Activated T-cell treated with anti-CD3 and anti-CD28 coated beads for 24 hours (primary cell): ENCODE measurements around the gene SPATA13.
"Not testable (repeated sequence)": the region's sequence is repeated elsewhere in the genome, so short reads cannot be mapped to it uniquely, and the experiment has no call there.

ENCODE experiments used
- DNase-seq: peaks from one replicate; pipeline ENCODE4 v3.0.0-alpha.2; 2020; ENCODE audit warnings: low read depth

Gene SPATA13

DNA sequence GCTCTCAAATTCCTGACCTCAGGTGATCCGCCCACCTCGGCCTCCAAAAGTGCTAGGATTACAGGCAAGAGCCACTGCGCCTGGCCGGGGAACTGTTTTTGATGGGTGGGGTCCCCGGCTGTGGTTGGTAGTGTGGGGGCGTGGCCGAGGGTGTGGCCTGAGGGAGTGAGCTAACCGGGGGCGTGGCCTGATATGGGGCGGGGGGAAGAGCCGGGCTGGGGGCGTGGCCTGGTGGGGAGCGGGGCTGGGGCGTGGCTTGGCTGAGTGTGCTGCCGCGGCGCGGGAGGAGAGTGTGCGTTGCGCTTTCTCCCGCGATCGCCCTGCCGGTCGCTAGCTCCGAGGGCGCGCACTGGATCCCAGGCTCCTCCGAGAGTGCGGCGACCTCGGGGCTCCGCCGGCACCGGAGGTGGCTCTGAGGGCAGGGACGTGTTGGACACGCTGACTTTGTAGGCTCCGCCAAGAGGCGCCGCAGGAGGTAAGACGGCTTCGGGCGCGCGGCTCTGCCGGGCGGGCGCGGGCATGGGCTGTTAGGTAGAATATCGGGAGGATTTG is at the start of gene SPATA13:
TSS of gene SPATA13 (plus strand) at position 263 of the 552 bp plus-strand sequence. CDS start 62,210 bp downstream, outside the sequence.
- peak; percentile 90 for DNase-seq

- DNase-seq: no peak
These were observed 47.7 kb upstream of the SPATA13 start for GRCh38 chr13:24112791-24113190.

DNA sequence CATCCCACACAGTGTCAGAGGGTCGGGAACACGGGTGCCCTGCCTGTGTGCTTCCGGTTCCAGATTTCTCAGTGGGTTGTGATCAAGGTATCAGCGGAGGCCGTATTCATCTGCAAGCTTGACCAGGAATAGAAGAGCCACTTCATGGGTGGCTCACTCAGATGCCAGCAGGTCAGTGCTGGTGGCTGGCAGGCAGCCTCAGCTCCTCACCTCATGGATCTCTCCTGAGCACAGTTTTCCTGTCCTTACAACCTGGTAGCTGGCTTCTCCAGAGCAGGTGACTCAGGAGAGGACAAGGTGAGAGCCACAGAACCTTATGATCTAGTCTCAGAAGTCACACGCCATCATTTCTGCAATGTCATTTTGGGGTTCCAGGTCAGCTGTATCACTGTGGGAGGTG is 44.8 kb upstream of the SPATA13 start:
- DNase-seq: no peak

- DNase-seq: no peak
These were observed 44.4 kb upstream of the SPATA13 start for GRCh38 chr13:24116131-24116530.

GRCh38 chr13:24118576-24118975 is 41.9 kb upstream of the SPATA13 start:
- DNase-seq: no peak

DNA sequence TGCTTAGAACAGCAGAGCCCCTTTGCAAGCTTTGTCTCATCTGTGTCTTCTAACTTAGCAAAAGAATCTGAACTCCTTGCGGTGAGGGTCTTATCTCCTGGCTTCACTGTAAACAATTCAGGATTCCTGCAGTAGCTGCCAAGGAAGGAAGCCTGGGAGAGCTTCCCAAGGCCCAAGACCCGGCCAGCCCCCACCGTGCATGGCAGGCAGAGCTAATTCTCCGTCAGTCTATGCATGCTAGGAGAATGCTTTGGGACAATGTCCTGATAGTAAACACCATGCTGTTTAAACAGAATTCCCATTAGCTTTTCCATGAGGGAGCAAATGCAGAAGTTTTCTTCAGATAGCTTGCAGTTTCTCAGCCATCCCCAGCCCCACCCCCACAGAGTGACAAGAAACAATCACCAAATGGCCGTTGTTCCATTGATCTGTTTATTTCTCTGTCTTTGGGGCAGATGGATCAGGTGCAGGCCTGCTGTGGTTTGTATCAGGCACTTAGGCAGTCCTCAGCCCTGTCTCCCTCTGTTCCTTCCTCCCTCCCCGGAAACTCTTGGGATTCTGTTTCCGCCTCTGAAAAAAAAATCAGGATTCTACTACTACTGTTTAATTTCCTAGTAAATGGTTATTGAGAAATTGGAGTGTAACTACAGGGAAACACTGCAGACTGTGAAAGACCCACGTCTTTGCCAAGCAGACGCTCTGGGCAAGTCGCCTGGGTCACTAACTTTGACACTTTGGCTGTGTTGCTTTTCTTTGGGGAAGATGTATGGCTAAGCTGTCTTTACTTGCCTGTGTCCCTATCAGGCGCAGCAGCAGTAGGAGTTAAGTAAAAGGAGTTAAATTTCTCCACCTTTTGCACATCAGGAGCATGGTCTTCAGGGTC is 40.7 kb upstream of the SPATA13 start:
- DNase-seq: no peak

- DNase-seq: not testable (repeated sequence)
These were observed 38.5 kb upstream of the SPATA13 start for GRCh38 chr13:24122045-24122444.

GRCh38 chr13:24122569-24122968 is 38.0 kb upstream of the SPATA13 start:
- DNase-seq: no peak

- DNase-seq: no peak
These were observed 36.8 kb upstream of the SPATA13 start for GRCh38 chr13:24123761-24124160.

DNA sequence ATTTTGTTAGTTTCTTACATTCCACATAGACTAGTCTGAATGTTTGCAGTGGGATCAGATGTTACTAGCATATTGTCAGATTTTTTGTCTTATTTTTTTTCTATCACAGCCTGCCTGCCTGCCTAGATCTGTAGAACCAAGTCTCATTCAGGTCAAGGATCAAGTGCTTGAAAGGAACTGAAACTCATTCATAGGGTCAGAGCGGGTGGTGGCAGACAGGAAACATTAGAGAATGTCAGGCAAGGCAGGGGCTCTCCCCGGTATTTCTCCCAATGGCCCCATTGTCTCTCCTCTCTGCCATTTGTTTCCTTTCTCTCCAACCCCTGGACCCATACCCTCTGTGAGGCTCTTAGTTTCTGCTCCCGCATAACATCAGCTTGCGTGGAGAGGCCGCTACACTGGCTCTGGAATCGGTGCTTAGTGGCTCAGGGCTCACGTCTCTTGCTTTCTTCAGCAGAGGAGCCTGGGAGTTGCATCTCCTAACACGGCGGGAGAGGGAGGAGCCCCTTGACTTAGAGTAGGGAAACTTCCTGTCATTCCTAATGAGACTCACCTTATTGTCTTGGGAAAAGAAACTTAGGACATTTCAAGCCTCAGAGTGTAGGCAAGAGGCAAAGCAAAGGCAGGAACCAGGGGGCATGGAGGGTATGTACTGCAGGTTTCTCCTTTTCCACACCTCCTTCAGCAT is 35.6 kb upstream of the SPATA13 start:
- DNase-seq: no peak

DNA sequence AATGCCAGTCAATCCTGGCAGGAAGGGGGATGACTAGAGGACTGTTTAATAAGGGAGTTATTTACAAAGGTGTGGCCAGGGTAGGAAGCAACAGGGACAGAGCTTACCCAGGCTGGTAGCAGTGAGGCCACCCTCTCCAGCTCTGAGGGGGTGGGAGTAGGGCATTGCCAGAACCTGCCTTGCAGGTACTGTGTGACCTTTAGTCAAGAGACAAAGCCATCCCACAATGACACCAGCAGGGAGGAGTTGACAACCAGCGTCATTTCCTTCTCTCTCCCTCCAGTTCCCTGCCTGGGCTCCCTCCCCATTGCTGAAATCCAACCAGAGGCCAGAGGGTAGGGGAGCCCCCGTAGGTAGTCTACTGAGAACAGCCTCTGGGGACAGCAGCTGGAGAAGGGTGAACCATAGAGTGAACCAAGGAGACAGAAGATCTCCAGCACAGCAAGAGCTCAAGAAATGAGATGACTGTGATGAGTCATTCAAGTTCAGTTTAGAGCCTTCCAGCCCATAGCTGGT is 33.3 kb upstream of the SPATA13 start:
- no peak for DNase-seq

- no peak for DNase-seq
These were observed 32.4 kb upstream of the SPATA13 start for GRCh38 chr13:24128112-24128511.

GRCh38 chr13:24128962-24129361 is 31.6 kb upstream of the SPATA13 start:
- DNase-seq: no peak

- DNase-seq: no peak
These were observed 30.4 kb upstream of the SPATA13 start for GRCh38 chr13:24129914-24130774.

DNA sequence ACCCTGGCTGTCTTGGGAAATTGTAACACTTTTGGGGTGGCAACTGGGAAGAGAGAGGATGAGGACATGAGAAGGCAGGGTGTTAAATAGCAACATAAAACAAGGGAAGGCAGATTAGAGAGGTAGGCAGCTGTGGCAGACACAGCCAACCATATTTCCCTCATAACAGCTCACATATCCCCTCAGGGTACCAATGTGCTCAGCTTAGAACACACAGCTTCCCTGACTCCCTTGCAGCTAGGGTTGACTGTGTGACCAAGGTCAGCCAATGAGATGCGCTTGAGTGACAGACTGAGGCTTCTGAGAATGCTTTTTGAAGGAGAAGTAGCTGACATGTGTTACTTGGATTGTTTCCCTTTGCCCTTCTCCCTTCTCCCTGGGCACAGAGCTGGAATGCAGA is 28.8 kb upstream of the SPATA13 start:
- no peak for DNase-seq

DNA sequence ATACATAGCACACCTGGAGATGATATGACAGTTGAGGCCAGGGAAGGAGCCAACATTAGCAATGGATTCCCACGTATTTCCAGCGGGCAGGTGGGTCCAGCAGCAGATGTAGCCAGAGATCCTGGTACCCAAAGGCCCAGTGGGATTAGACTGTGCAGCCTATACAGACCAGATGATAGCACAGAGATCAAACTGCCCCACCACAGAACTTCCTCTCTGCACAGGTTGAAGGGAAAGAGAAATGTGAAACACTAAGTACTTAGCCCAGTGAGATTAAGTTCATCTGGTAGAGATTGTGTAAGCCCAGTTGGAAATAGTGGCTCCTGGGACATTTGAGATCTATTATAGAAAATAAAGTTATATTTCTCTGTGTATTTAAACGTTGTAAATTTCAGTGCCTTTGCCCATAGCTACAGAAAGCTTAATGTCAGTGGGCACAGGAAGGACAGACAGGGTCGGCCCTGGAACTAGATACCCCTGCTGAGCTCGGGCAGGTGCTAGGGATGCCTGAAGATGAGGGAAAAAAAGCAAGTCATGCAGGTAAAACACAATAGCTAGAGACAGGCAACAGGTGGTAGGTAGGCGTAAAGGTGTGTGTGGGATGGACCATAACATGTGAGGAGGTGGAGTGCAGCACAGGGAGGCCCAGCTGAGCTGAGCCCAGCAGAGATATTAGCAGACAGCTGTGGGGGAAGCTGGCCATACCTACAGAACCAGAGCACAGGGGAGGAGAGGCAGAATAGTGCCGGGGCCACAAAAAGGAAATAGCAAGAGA is 27.3 kb upstream of the SPATA13 start:
- no peak for DNase-seq

- no peak for DNase-seq
These were observed 26.3 kb upstream of the SPATA13 start for GRCh38 chr13:24134231-24134630.

DNA sequence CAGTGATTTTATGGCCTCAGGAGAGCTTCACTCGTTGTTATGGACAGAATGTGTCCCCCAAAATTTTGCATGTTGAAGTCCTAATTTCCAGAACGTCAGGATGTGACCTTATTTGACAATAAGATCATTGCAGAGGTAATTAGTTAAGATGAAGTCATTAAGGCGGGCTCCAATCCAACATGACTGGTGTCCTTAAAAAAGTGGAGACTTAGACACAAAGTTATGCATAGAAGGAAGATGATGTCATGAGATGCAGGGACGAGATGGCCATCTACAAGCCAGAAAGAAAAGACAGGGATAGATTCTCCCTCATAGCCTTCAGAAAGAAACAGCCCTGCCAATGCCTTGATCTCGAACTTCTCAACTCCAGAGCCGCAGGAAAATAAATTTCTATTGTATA is 25.8 kb upstream of the SPATA13 start:
- DNase-seq: no peak

DNA sequence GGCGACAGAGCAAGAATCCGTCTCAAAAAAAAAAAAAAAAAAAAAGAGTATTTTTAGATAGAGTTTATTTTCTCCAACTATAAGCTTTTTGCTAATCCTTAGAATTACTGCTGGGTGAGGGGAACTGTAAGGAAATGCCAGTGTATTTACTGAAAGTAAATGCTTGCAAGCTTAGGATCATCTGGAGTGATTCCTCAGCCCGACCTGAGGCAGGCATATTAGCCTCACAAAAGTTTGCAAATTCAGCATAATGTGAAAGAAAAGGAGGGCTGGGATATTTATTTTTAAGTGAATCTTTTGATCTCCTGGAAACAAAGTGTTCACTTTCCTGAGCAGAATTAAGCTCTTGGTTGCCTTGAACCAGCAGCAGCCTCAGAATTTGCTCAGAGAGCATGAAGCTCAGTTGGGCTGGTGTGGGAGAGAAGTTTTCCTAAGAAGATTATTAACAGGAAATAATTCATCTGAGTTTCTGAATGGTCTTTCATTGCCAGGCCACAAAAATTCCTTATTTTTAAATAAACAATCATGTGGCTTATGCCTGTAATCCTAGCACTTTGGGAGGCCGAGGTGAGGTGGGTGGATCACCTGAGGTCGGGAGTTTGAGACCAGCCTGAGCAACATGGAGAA is 24.7 kb upstream of the SPATA13 start:
- DNase-seq: no peak

DNA sequence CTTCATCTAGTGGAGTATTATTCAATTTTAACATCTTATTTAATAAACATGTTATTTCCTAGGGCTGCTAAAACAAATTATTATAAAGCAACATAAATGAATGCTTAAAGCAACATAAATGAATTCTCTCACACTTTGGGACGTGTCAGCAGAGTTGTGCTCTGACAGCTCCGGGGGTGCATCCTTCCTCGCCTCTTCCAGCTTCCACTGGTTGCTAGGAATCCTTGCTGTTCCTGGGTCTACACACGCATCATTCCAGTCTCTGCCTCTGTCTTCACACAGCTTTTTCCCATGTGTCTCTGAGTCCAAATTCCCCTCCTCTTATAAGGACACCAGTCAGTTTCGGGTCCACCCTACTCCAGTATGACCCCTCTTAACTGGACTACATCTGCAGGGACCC is 21.6 kb upstream of the SPATA13 start:
- DNase-seq: no peak
